GM23338 (cell line): ENCODE measurements around the gene IFI6. TPM values are rescaled to one million over a fixed set of nuclear protein-coding genes. Genes with fewer than 3 reads are reported as not detected.

Experiments used
- ATAC-seq: fragments of 200-7000 bp; cut with Tn5 transposase; 3 replicates; pipeline ENCODE4 v1.9.1; 2020
- DNase-seq: peaks from one replicate; pipeline ENCODE4 v3.0.0-alpha.2; 2015; ENCODE audit warnings: low spot score
- H2AFZ ChIP-seq: fragments of 200-600 bp; sonication (generic); 2 replicates; pipeline ENCODE4 v1.8.0; 2016; ENCODE audit warnings: antibody characterized with exemption, mild to moderate bottlenecking, moderate library complexity
- H3F3A ChIP-seq: fragments of 200-600 bp; sonication (generic); replicated peaks from 2 replicates; pipeline ENCODE4 v1.8.0; 2017; ENCODE audit warnings: antibody characterized with exemption, mixed run types, low read depth
- H3K27ac ChIP-seq: fragments of 200-600 bp; sonication (generic); 2 replicates; pipeline ENCODE4 v1.6.1; 2016; ENCODE audit warnings: low read depth
- H3K27me3 ChIP-seq: fragments of 200-600 bp; sonication (generic); 2 replicates; pipeline ENCODE4 v1.8.0; 2016; ENCODE audit warnings: mild to moderate bottlenecking, mixed run types, moderate library complexity; ENCODE audit not compliant: insufficient read depth
- H3K36me3 ChIP-seq: fragments of 200-600 bp; sonication (generic); 2 replicates; pipeline ENCODE4 v1.8.0; 2016; ENCODE audit warnings: mild to moderate bottlenecking; ENCODE audit not compliant: insufficient read depth
- H3K4me1 ChIP-seq: fragments of 200-600 bp; sonication (generic); 2 replicates; pipeline ENCODE4 v1.8.0; 2016; ENCODE audit warnings: mild to moderate bottlenecking, moderate library complexity; ENCODE audit not compliant: insufficient read depth
- H3K4me2 ChIP-seq: fragments of 200-600 bp; sonication (generic); 2 replicates; pipeline ENCODE4 v1.7.1; 2017; ENCODE audit warnings: mixed run types
- H3K4me3 ChIP-seq: fragments of 200-600 bp; sonication (generic); 2 replicates; pipeline ENCODE4 v1.6.1; 2016; ENCODE audit warnings: mixed run types
- H3K79me2 ChIP-seq: fragments of 200-600 bp; sonication (generic); replicated peaks from 2 replicates; pipeline ENCODE4 v1.8.0; 2017; ENCODE audit warnings: mild to moderate bottlenecking; ENCODE audit not compliant: insufficient read depth
- H3K9me2 ChIP-seq: fragments of 200-600 bp; sonication (generic); 2 replicates; pipeline ENCODE4 v1.8.0; 2017; ENCODE audit not compliant: insufficient read depth
- H4K20me1 ChIP-seq: fragments of 200-600 bp; sonication (generic); replicated peaks from 2 replicates; pipeline ENCODE4 v1.8.0; 2017; ENCODE audit warnings: mild to moderate bottlenecking; ENCODE audit not compliant: insufficient read depth
- H3K27ac Mint-ChIP-seq: 2 replicates; pipeline ENCODE4 v1.8.0; 2020; ENCODE audit warnings: inconsistent platforms, mild to moderate bottlenecking, moderate library complexity, mixed read lengths
- H3K27me3 Mint-ChIP-seq: 3 replicates; pipeline ENCODE4 v1.8.0; 2022; ENCODE audit warnings: low read depth, mild to moderate bottlenecking, moderate library complexity, mixed read lengths, inconsistent platforms; ENCODE audit not compliant: insufficient read depth, poor library complexity
- H3K36me3 Mint-ChIP-seq: 3 replicates; pipeline ENCODE4 v1.8.0; 2021; ENCODE audit warnings: low read depth, mild to moderate bottlenecking, inconsistent platforms, moderate library complexity, mixed read lengths
- H3K4me1 Mint-ChIP-seq: 3 replicates; pipeline ENCODE4 v1.8.0; 2020; ENCODE audit warnings: mild to moderate bottlenecking, inconsistent platforms, mixed read lengths
- H3K4me3 Mint-ChIP-seq: 3 replicates; pipeline ENCODE4 v1.8.0; 2021; ENCODE audit warnings: moderate library complexity, mild to moderate bottlenecking, inconsistent platforms, mixed read lengths
- H3K9me3 Mint-ChIP-seq: 3 replicates; pipeline ENCODE4 v1.8.0; 2020; ENCODE audit warnings: moderate library complexity, mild to moderate bottlenecking, inconsistent platforms, mixed read lengths
- CREB1 ChIP-seq: fragments of 250-450 bp; sonication (Bioruptor Pico); IDR thresholded peaks from 2 replicates; pipeline ENCODE4 v1.5.0; 2020; ENCODE audit warnings: low read depth, mild to moderate bottlenecking, moderate library complexity
- EZH2 ChIP-seq: fragments of 200-600 bp; sonication (generic); IDR thresholded peaks from one replicate; pipeline ENCODE4 v1.8.0; 2017; ENCODE audit warnings: antibody characterized with exemption, mild to moderate bottlenecking, low read depth; ENCODE audit not compliant: unreplicated experiment
- EZH2phosphoT487 ChIP-seq: fragments of 200-600 bp; sonication (generic); IDR thresholded peaks from one replicate; pipeline ENCODE4 v1.8.1; 2018; ENCODE audit warnings: antibody characterized with exemption; ENCODE audit not compliant: unreplicated experiment
- JUNB ChIP-seq: IDR thresholded peaks from one replicate; pipeline ENCODE4 v1.6.1; 2016; ENCODE audit warnings: antibody characterized with exemption; ENCODE audit not compliant: unreplicated experiment
- NANOG ChIP-seq: IDR thresholded peaks from 2 replicates; pipeline ENCODE4 v1.6.1; 2016; ENCODE audit warnings: antibody characterized with exemption, borderline replicate concordance
- POLR2AphosphoS5 ChIP-seq: IDR thresholded peaks from 2 replicates; pipeline ENCODE4 v1.6.1; 2016; ENCODE audit warnings: antibody characterized with exemption, low read depth
- ZNF114 ChIP-seq: fragments of 250-450 bp; sonication (Bioruptor Pico); IDR thresholded peaks from 2 replicates; pipeline ENCODE4 v1.5.0; 2020; ENCODE audit warnings: mild to moderate bottlenecking, moderate library complexity
- ZNF331 ChIP-seq: fragments of 250-450 bp; sonication (Bioruptor Pico); IDR thresholded peaks from 2 replicates; pipeline ENCODE4 v1.5.0; 2020; ENCODE audit warnings: low read depth, mild to moderate bottlenecking, moderate library complexity
- polyA plus RNA-seq: library from polyadenylated mRNA; unstranded; fragments of >200 nt; fragmentation: Nextera tagmentation; extraction: Ambion mirVana; gene quantifications from 2 replicates; pipeline ENCODE4 v1.2.1, GENCODE V29; 2016
- total RNA-seq: library from RNA; depleted of rRNA; stranded (reverse); fragments of >200 nt; shearing (Covaris generic); gene quantifications from 2 replicates; pipeline ENCODE4 v1.2.3, GENCODE V29; 2014
- TF ChIP-seq, protein P1 (sequence below): IDR thresholded peaks from one replicate; pipeline ENCODE4 v1.6.1; 2018; ENCODE audit warnings: antibody characterized with exemption; ENCODE audit not compliant: unreplicated experiment
- TF ChIP-seq, protein P2 (sequence below): fragments of 250-450 bp; sonication (Bioruptor Pico); IDR thresholded peaks from 2 replicates; pipeline ENCODE4 v1.5.0; 2020; ENCODE audit warnings: mild to moderate bottlenecking, moderate library complexity

The IFI6 gene
- total and polyA plus RNA-seq, 2 experiments from 2014 or later: 6.3 to 16.0 TPM

DNA sequence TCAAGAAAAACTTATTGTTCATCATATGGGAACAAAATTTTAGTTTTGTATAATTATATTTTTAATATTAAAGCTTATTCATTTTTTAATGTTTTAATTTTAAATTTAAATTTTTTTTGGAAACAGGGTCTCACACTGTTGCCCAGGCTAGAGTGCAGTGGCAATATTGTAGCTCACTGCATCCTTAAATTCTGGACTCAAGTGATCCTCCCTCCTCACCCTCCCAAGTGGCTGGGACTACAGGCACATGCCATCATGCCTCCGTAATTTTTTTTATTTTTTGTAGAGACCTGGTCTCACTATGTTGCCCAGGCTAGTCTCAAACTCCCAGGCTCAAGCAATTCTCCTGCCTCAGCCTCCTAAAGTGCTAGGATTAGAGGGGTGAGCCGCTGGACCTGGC, 33.6 kb upstream of the IFI6 start:
- H3K9me2 ChIP-seq: no peaks in the 10 kb centered on the region
- no peak overlapping the region for H3K27ac ChIP-seq
- ATAC-seq: no peak
- Mint-ChIP-seq H3K9me3 (peaks cover 24% of the 10 kb centered on the region; the same call in 2 of the 3 replicates), H3K4me3 (no peak overlapping the region), H3K4me1 (no peaks in the 10 kb centered on the region), H3K36me3 (peaks cover 7% of the 10 kb centered on the region; the same call in 2 of the 3 replicates), H3K27ac (no peak overlapping the region), H3K27me3 (peaks cover 5% of the 10 kb centered on the region)
- H4K20me1 ChIP-seq: no peaks in the 10 kb centered on the region
- H3K36me3 ChIP-seq: 0 out of 2 replicates have a peak, but pooled peaks cover 3% of the 10 kb centered on the region
- no peaks in the 10 kb centered on the region for H3K79me2 ChIP-seq
- H3K4me3 ChIP-seq: no peak overlapping the region
- no peak overlapping the region for H3K4me2 ChIP-seq
- no peak overlapping the region for H2AFZ ChIP-seq
- no peaks in the 10 kb centered on the region for H3K4me1 ChIP-seq
- DNase-seq: no peak
- no peaks in the 10 kb centered on the region for H3K27me3 ChIP-seq
- H3F3A ChIP-seq: no peaks in the 10 kb centered on the region
- TF ChIP-seq JUNB: no peak
- no peak for TF ChIP-seq NANOG
- no peak for TF ChIP-seq EZH2
- TF ChIP-seq POLR2AphosphoS5: no peak
- no peak for TF ChIP-seq EZH2phosphoT487
- no peak for TF ChIP-seq ZNF331
- TF ChIP-seq, protein P1, sequence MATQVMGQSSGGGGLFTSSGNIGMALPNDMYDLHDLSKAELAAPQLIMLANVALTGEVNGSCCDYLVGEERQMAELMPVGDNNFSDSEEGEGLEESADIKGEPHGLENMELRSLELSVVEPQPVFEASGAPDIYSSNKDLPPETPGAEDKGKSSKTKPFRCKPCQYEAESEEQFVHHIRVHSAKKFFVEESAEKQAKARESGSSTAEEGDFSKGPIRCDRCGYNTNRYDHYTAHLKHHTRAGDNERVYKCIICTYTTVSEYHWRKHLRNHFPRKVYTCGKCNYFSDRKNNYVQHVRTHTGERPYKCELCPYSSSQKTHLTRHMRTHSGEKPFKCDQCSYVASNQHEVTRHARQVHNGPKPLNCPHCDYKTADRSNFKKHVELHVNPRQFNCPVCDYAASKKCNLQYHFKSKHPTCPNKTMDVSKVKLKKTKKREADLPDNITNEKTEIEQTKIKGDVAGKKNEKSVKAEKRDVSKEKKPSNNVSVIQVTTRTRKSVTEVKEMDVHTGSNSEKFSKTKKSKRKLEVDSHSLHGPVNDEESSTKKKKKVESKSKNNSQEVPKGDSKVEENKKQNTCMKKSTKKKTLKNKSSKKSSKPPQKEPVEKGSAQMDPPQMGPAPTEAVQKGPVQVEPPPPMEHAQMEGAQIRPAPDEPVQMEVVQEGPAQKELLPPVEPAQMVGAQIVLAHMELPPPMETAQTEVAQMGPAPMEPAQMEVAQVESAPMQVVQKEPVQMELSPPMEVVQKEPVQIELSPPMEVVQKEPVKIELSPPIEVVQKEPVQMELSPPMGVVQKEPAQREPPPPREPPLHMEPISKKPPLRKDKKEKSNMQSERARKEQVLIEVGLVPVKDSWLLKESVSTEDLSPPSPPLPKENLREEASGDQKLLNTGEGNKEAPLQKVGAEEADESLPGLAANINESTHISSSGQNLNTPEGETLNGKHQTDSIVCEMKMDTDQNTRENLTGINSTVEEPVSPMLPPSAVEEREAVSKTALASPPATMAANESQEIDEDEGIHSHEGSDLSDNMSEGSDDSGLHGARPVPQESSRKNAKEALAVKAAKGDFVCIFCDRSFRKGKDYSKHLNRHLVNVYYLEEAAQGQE: no peak
- TF ChIP-seq ZNF114 (CRISPR knock-in tag): no peak
- TF ChIP-seq CREB1 (CRISPR knock-in tag): no peak
- TF ChIP-seq, protein P2, sequence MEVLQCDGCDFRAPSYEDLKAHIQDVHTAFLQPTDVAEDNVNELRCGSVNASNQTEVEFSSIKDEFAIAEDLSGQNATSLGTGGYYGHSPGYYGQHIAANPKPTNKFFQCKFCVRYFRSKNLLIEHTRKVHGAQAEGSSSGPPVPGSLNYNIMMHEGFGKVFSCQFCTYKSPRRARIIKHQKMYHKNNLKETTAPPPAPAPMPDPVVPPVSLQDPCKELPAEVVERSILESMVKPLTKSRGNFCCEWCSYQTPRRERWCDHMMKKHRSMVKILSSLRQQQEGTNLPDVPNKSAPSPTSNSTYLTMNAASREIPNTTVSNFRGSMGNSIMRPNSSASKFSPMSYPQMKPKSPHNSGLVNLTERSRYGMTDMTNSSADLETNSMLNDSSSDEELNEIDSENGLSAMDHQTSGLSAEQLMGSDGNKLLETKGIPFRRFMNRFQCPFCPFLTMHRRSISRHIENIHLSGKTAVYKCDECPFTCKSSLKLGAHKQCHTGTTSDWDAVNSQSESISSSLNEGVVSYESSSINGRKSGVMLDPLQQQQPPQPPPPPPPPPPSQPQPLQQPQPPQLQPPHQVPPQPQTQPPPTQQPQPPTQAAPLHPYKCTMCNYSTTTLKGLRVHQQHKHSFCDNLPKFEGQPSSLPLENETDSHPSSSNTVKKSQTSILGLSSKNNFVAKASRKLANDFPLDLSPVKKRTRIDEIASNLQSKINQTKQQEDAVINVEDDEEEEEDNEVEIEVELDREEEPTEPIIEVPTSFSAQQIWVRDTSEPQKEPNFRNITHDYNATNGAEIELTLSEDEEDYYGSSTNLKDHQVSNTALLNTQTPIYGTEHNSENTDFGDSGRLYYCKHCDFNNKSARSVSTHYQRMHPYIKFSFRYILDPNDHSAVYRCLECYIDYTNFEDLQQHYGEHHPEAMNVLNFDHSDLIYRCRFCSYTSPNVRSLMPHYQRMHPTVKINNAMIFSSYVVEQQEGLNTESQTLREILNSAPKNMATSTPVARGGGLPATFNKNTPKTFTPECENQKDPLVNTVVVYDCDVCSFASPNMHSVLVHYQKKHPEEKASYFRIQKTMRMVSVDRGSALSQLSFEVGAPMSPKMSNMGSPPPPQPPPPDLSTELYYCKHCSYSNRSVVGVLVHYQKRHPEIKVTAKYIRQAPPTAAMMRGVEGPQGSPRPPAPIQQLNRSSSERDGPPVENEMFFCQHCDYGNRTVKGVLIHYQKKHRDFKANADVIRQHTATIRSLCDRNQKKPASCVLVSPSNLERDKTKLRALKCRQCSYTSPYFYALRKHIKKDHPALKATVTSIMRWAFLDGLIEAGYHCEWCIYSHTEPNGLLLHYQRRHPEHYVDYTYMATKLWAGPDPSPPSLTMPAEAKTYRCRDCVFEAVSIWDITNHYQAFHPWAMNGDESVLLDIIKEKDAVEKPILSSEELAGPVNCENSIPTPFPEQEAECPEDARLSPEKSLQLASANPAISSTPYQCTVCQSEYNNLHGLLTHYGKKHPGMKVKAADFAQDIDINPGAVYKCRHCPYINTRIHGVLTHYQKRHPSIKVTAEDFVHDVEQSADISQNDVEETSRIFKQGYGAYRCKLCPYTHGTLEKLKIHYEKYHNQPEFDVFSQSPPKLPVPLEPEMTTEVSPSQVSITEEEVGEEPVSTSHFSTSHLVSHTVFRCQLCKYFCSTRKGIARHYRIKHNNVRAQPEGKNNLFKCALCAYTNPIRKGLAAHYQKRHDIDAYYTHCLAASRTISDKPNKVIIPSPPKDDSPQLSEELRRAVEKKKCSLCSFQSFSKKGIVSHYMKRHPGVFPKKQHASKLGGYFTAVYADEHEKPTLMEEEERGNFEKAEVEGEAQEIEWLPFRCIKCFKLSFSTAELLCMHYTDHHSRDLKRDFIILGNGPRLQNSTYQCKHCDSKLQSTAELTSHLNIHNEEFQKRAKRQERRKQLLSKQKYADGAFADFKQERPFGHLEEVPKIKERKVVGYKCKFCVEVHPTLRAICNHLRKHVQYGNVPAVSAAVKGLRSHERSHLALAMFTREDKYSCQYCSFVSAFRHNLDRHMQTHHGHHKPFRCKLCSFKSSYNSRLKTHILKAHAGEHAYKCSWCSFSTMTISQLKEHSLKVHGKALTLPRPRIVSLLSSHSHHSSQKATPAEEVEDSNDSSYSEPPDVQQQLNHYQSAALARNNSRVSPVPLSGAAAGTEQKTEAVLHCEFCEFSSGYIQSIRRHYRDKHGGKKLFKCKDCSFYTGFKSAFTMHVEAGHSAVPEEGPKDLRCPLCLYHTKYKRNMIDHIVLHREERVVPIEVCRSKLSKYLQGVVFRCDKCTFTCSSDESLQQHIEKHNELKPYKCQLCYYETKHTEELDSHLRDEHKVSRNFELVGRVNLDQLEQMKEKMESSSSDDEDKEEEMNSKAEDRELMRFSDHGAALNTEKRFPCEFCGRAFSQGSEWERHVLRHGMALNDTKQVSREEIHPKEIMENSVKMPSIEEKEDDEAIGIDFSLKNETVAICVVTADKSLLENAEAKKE (CRISPR knock-in tag): no peak
